MM.1S (cell line): Measurements from ENCODE around the gene C21orf58.

Source experiments
- EZH2 ChIP-seq: fragments of 300-600 bp; sonication (generic); optimal IDR thresholded peaks from 2 replicates; pipeline ENCODE3; 2017; ENCODE audit warnings: low read depth, mild to moderate bottlenecking, antibody characterized with exemption, low read length, mixed read lengths
- EZH2phosphoT487 ChIP-seq: fragments of 300-600 bp; sonication (generic); IDR thresholded peaks from 2 replicates; pipeline ENCODE4 v1.6.1; 2018; ENCODE audit warnings: antibody characterized with exemption, low read length
- TF ChIP-seq, protein P1 (sequence below): fragments of 300-600 bp; sonication (generic); IDR thresholded peaks from 2 replicates; pipeline ENCODE4 v1.5.1; 2016; ENCODE audit warnings: antibody characterized with exemption, low read length, mixed read lengths

DNA sequence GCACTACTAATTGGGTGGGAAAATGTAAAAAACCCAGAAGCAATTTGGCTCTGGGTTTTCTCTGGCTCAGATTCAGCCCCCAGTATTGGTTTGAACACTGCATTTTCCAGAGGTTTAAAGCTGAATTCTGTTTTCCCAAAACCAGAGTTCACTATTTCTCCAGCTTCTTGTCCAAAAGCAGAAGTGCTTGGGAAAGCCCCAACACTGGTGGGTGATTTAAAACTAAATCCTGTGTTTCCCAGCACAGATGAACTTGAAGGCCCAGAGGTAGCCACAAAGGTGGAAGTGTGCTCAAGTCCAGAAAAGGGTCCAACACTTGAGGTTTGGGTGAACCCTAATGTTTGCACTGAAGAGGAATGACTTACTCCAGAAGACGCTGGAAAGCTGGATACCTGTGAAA lies 38.9 kb downstream of the C21orf58 start:
- TF ChIP-seq EZH2 (no peak), EZH2phosphoT487 (no peak)
- TF ChIP-seq, protein P1, sequence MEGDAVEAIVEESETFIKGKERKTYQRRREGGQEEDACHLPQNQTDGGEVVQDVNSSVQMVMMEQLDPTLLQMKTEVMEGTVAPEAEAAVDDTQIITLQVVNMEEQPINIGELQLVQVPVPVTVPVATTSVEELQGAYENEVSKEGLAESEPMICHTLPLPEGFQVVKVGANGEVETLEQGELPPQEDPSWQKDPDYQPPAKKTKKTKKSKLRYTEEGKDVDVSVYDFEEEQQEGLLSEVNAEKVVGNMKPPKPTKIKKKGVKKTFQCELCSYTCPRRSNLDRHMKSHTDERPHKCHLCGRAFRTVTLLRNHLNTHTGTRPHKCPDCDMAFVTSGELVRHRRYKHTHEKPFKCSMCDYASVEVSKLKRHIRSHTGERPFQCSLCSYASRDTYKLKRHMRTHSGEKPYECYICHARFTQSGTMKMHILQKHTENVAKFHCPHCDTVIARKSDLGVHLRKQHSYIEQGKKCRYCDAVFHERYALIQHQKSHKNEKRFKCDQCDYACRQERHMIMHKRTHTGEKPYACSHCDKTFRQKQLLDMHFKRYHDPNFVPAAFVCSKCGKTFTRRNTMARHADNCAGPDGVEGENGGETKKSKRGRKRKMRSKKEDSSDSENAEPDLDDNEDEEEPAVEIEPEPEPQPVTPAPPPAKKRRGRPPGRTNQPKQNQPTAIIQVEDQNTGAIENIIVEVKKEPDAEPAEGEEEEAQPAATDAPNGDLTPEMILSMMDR, result no peak
